ENCODE data around the gene GNAT1. TPM values are rescaled to one million over a fixed set of nuclear protein-coding genes. Genes with fewer than 3 reads are reported as not detected.
A peak's percentile ranks its signal among the peaks of the same experiment; 100 is the strongest.
"Not testable (repeated sequence)": the region's sequence is repeated elsewhere in the genome, so short reads cannot be mapped to it uniquely, and the experiment has no call there.

Gene GNAT1
- total RNA-seq, 1 donor = not detected

GRCh38 chr3:50226888-50227389 is 35.5 kb downstream of the GNAT1 start:
- no peak for TF ChIP-seq CTCF (IDR thresholded peaks at IDR 0.05; ENCODE audit: insufficient read depth, low read length)
- DNase-seq (ENCODE audit: low read depth) = peak; percentile 43

GRCh38 chr3:50227390-50228183 is 36.2 kb downstream of the GNAT1 start:
- DNase-seq (ENCODE audit: low read depth) = peak; percentile 83
- TF ChIP-seq CTCF (IDR thresholded peaks at IDR 0.05; ENCODE audit: insufficient read depth, low read length) = peak; percentile 57
- H3K4me3 ChIP-seq (ENCODE audit: low read depth, low read length) = peak overlapping the region; percentile 87

More at GRCh38 chr3:50226888-50227389, 35.5 kb downstream of the GNAT1 start:
- peak overlapping the region; percentile 65 for H3K4me3 ChIP-seq (ENCODE audit: low read depth, low read length)

GRCh38 chr3:50228184-50228763 is 36.9 kb downstream of the GNAT1 start:
- DNase-seq (ENCODE audit: low read depth) = not testable (repeated sequence)
- peak overlapping the region; percentile 87 for H3K4me3 ChIP-seq (ENCODE audit: low read depth, low read length)

GRCh38 chr3:50229490-50229889 is 38.1 kb downstream of the GNAT1 start:
- no peak for DNase-seq (ENCODE audit: low read depth)

GRCh38 chr3:50230104-50230793 is 38.8 kb downstream of the GNAT1 start:
- no peak for DNase-seq (ENCODE audit: low read depth)
- H3K4me3 ChIP-seq (ENCODE audit: low read depth, low read length) = no peak overlapping the region
- TF ChIP-seq CTCF (IDR thresholded peaks at IDR 0.05; ENCODE audit: insufficient read depth, low read length) = no peak

More at GRCh38 chr3:50229490-50229889, 38.1 kb downstream of the GNAT1 start:
- H3K4me3 ChIP-seq (ENCODE audit: low read depth, low read length) = no peak overlapping the region
- TF ChIP-seq CTCF (IDR thresholded peaks at IDR 0.05; ENCODE audit: insufficient read depth, low read length) = no peak

GRCh38 chr3:50230794-50231125 is 39.4 kb downstream of the GNAT1 start:
- DNase-seq (ENCODE audit: low read depth) = no peak
- H3K4me3 ChIP-seq (ENCODE audit: low read depth, low read length) = no peak overlapping the region
- TF ChIP-seq CTCF (IDR thresholded peaks at IDR 0.05; ENCODE audit: insufficient read depth, low read length) = no peak

GRCh38 chr3:50231581-50231980 is 40.2 kb downstream of the GNAT1 start:
- H3K4me3 ChIP-seq (ENCODE audit: low read depth, low read length) = no peak overlapping the region
- TF ChIP-seq CTCF (IDR thresholded peaks at IDR 0.05; ENCODE audit: insufficient read depth, low read length) = no peak
- no peak for DNase-seq (ENCODE audit: low read depth)
